KMS-11 (cell line): ENCODE data around the gene MDM1.

Source experiments
- H2AFZ ChIP-seq: fragments of 200-600 bp; sonication (generic); 2 replicates; pipeline ENCODE4 v1.6.1; 2016; ENCODE audit warnings: antibody characterized with exemption, mixed run types, low read depth
- H3K27ac ChIP-seq: fragments of 200-600 bp; sonication (generic); 2 replicates; pipeline ENCODE4 v1.6.1; 2016; ENCODE audit warnings: mild to moderate bottlenecking, mixed run types
- H3K27me3 ChIP-seq: fragments of 200-600 bp; sonication (generic); 2 replicates; pipeline ENCODE4 v1.6.1; 2017; ENCODE audit warnings: mild to moderate bottlenecking, low read depth, mixed run types, moderate library complexity; ENCODE audit not compliant: insufficient read depth
- H3K36me3 ChIP-seq: fragments of 200-600 bp; sonication (generic); 2 replicates; pipeline ENCODE4 v1.6.1; 2017; ENCODE audit warnings: mild to moderate bottlenecking, mixed run types; ENCODE audit not compliant: insufficient read depth
- H3K4me1 ChIP-seq: fragments of 200-600 bp; sonication (generic); 2 replicates; pipeline ENCODE4 v1.6.1; 2016; ENCODE audit warnings: mild to moderate bottlenecking, low read depth, mixed run types; ENCODE audit not compliant: poor library complexity, severe bottlenecking
- H3K4me2 ChIP-seq: fragments of 200-600 bp; sonication (generic); 2 replicates; pipeline ENCODE4 v1.7.0; 2016; ENCODE audit warnings: mild to moderate bottlenecking, mixed run types
- H3K4me3 ChIP-seq: fragments of 200-600 bp; sonication (generic); IDR thresholded peaks from 2 replicates; pipeline ENCODE4 v1.6.1; 2017; ENCODE audit warnings: low read depth, low read length, mixed read lengths; ENCODE audit not compliant: insufficient read depth
- H3K79me2 ChIP-seq: fragments of 200-600 bp; sonication (generic); 2 replicates; pipeline ENCODE4 v1.6.1; 2016; ENCODE audit warnings: low read depth, mixed run types; ENCODE audit not compliant: insufficient read depth
- H3K9ac ChIP-seq: fragments of 200-600 bp; sonication (generic); 2 replicates; pipeline ENCODE4 v1.6.1; 2016; ENCODE audit warnings: mild to moderate bottlenecking, mixed run types
- H4K20me1 ChIP-seq: fragments of 200-600 bp; sonication (generic); 2 replicates; pipeline ENCODE4 v1.6.1; 2016; ENCODE audit warnings: mild to moderate bottlenecking, mixed run types; ENCODE audit not compliant: insufficient read depth
- TF ChIP-seq, protein P1 (sequence below): fragments of 200-600 bp; sonication (generic); conservative IDR thresholded peaks from 2 replicates; pipeline ENCODE4 v1.6.1; 2017; ENCODE audit warnings: low read depth, mild to moderate bottlenecking, antibody characterized with exemption, low read length, moderate library complexity, mixed read lengths

The MDM1 gene

DNA sequence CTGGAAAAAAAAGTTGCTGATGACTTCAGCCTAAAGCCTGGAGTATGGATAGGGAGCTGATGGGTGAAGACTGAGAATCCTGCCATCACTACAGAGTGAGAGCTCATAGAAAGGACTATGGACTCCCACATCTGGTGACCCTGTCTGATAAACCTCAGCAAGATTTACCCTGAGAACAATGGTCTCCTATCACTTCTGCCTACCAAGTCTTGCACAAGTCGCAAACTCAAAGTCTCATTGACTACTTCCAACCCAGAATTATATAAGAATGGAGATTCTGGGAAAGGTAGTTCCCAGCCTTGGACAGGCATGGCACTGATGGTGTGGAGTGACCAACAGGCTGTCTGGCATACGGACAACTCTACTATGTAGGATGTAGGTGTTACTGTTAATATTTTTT lies 9.7 kb upstream of the MDM1 start:
- no peaks in the 10 kb centered on the region for H3K79me2 ChIP-seq
- H3K27me3 ChIP-seq: no peaks in the 10 kb centered on the region
- H3K27ac ChIP-seq: no peak overlapping the region
- H3K4me2 ChIP-seq: no peak overlapping the region
- H3K4me3 ChIP-seq: no peak overlapping the region
- H3K36me3 ChIP-seq: no peaks in the 10 kb centered on the region
- no peaks in the 10 kb centered on the region for H4K20me1 ChIP-seq
- TF ChIP-seq, protein P1, sequence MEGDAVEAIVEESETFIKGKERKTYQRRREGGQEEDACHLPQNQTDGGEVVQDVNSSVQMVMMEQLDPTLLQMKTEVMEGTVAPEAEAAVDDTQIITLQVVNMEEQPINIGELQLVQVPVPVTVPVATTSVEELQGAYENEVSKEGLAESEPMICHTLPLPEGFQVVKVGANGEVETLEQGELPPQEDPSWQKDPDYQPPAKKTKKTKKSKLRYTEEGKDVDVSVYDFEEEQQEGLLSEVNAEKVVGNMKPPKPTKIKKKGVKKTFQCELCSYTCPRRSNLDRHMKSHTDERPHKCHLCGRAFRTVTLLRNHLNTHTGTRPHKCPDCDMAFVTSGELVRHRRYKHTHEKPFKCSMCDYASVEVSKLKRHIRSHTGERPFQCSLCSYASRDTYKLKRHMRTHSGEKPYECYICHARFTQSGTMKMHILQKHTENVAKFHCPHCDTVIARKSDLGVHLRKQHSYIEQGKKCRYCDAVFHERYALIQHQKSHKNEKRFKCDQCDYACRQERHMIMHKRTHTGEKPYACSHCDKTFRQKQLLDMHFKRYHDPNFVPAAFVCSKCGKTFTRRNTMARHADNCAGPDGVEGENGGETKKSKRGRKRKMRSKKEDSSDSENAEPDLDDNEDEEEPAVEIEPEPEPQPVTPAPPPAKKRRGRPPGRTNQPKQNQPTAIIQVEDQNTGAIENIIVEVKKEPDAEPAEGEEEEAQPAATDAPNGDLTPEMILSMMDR: no peak
- no peak overlapping the region for H3K9ac ChIP-seq
- no peak overlapping the region for H2AFZ ChIP-seq
- H3K4me1 ChIP-seq: no peaks in the 10 kb centered on the region

GRCh38 chr12:68340404-68341270 lies 8.5 kb upstream of the MDM1 start:
- Histone ChIP-seq H3K27me3 (no peaks in the 10 kb centered on the region), H3K4me3 (no peak overlapping the region), H3K36me3 (no peaks in the 10 kb centered on the region), H4K20me1 (no peaks in the 10 kb centered on the region), H3K9ac (no peak overlapping the region), H3K27ac (no peak overlapping the region), H3K79me2 (no peaks in the 10 kb centered on the region), H3K4me2 (no peak overlapping the region), H2AFZ (no peak overlapping the region), H3K4me1 (no peaks in the 10 kb centered on the region)
- TF ChIP-seq, protein P1: no peak

GRCh38 chr12:68336889-68337303 lies 4.7 kb upstream of the MDM1 start:
- H3K4me1 ChIP-seq: peaks cover 4% of the 10 kb centered on the region
- H4K20me1 ChIP-seq: no peaks in the 10 kb centered on the region
- H3K4me2 ChIP-seq: no peak overlapping the region
- TF ChIP-seq, protein P1: no peak
- no peak overlapping the region for H3K4me3 ChIP-seq
- no peak overlapping the region for H3K9ac ChIP-seq
- H2AFZ ChIP-seq: no peak overlapping the region
- H3K79me2 ChIP-seq: no peaks in the 10 kb centered on the region
- H3K27ac ChIP-seq: no peak overlapping the region
- no peaks in the 10 kb centered on the region for H3K36me3 ChIP-seq
- no peaks in the 10 kb centered on the region for H3K27me3 ChIP-seq

DNA sequence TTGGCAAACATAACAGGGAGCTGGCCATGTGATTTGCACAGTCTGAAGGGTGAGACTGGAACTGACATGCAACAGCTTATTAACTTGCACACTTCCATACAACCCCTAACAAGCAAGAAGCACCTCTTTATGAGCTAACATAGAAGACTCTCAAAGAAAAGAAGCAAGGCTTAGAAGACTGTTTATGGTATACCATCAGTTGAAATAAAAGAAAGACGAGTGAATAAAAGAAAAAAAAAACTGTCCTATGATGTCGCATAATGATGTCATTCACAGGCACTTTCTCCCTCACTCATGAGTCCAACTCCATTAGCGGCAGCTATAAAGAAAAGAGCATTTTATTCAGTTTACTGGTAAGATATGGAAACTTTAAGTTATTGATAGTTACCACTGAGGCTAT lies 3.3 kb upstream of the MDM1 start:
- TF ChIP-seq, protein P1: no peak
- Histone ChIP-seq H2AFZ (no peak overlapping the region), H4K20me1 (no peaks in the 10 kb centered on the region)

More for the DNA sequence above, 3.3 kb upstream of the MDM1 start:
- Histone ChIP-seq H3K36me3 (no peaks in the 10 kb centered on the region), H3K79me2 (no peaks in the 10 kb centered on the region), H3K4me3 (no peak overlapping the region), H3K27ac (no peak overlapping the region), H3K4me1 (peaks cover 12% of the 10 kb centered on the region), H3K4me2 (no peak overlapping the region), H3K27me3 (no peaks in the 10 kb centered on the region), H3K9ac (no peak overlapping the region)
